IMR-90 (cell line): ENCODE data around the gene ALS2. TPM values are rescaled to one million over a fixed set of nuclear protein-coding genes. Genes with fewer than 3 reads are reported as not detected.
"Not testable (repeated sequence)": the region's sequence is repeated elsewhere in the genome, so short reads cannot be mapped to it uniquely, and the experiment has no call there.

Experiments used
- ATAC-seq: fragments of 200-7000 bp; cut with Tn5 transposase; 2 replicates; pipeline ENCODE4 v1.9.1; 2020; ENCODE audit warnings: low read depth, mild to moderate bottlenecking, moderate library complexity
- BruUV-seq: library from RNA; stranded (reverse); fragments of 400-500 nt; replicated peaks from 2 replicates; lab custom pipeline; 2021; lab: Mats Ljungman, UMichigan
- CTCF ChIA-PET: fragments of 300-600 bp; formaldehyde crosslinking; extraction: SDS; loops from one replicate; lab custom pipeline; 2021; ENCODE audit warnings: antibody characterized with exemption; lab: Yijun Ruan, JAX
- POLR2A ChIA-PET: fragments of 300-600 bp; sonication (Branson Sonifier 250); formaldehyde crosslinking; loops from one replicate; lab custom pipeline; 2022; ENCODE audit warnings: antibody characterized with exemption; ENCODE audit not compliant: unreplicated experiment; lab: Charles Lee
- DNase-seq: peaks from one replicate; pipeline ENCODE4 v3.0.0; 2013
- H2AFZ ChIP-seq: replicated peaks from 2 replicates; pipeline ENCODE3; 2013; ENCODE audit warnings: low read length, mild to moderate bottlenecking; ENCODE audit not compliant: poor library complexity
- H2AK5ac ChIP-seq: 2 replicates; pipeline ENCODE4 v1.6.1; 2013; ENCODE audit warnings: low read depth, low read length, inconsistent platforms
- H2AK9ac ChIP-seq: replicated peaks from 2 replicates; pipeline ENCODE3; 2013; ENCODE audit warnings: mild to moderate bottlenecking, low read depth, low read length, moderate library complexity; ENCODE audit not compliant: poor library complexity
- H2BK120ac ChIP-seq: 2 replicates; pipeline ENCODE4 v1.6.1; 2013; ENCODE audit warnings: low read depth, low read length, inconsistent platforms
- H2BK15ac ChIP-seq: 3 replicates; pipeline ENCODE4 v1.6.1; 2013; ENCODE audit warnings: low read depth, low read length, inconsistent platforms
- H2BK20ac ChIP-seq: 2 replicates; pipeline ENCODE4 v1.6.1; 2013; ENCODE audit warnings: low read depth, mild to moderate bottlenecking, inconsistent platforms, low read length, moderate library complexity
- H2BK5ac ChIP-seq: 2 replicates; pipeline ENCODE4 v1.6.1; 2013; ENCODE audit warnings: mild to moderate bottlenecking, low read depth, low read length, inconsistent platforms; ENCODE audit not compliant: poor library complexity, severe bottlenecking
- H3K14ac ChIP-seq: replicated peaks from 2 replicates; pipeline ENCODE4 v1.6.1; 2013; ENCODE audit warnings: low read depth, low read length, inconsistent platforms
- H3K18ac ChIP-seq: 2 replicates; pipeline ENCODE4 v1.6.1; 2013; ENCODE audit warnings: low read depth, low read length, control low read depth
- H3K23ac ChIP-seq: 2 replicates; pipeline ENCODE4 v1.6.1; 2013; ENCODE audit warnings: low read depth, low read length, inconsistent platforms
- H3K27ac ChIP-seq: 2 replicates; pipeline ENCODE4 v1.5.1; 2013; ENCODE audit warnings: mild to moderate bottlenecking, control low read depth, low read length; ENCODE audit not compliant: insufficient read depth
- H3K27me3 ChIP-seq: 2 replicates; pipeline ENCODE4 v1.6.1; 2013; ENCODE audit warnings: low read length; ENCODE audit not compliant: control insufficient read depth, insufficient read depth
- H3K36me3 ChIP-seq: 2 replicates; pipeline ENCODE4 v1.6.1; 2013; ENCODE audit warnings: low read length, mixed read lengths; ENCODE audit not compliant: control insufficient read depth, insufficient read depth
- H3K4ac ChIP-seq: 2 replicates; pipeline ENCODE4 v1.6.1; 2013; ENCODE audit warnings: low read depth, low read length, inconsistent platforms
- H3K4me1 ChIP-seq: 2 replicates; pipeline ENCODE4 v1.6.1; 2013; ENCODE audit warnings: low read length, mixed read lengths; ENCODE audit not compliant: control insufficient read depth, insufficient read depth
- H3K4me2 ChIP-seq: 2 replicates; pipeline ENCODE4 v1.6.1; 2013; ENCODE audit warnings: low read depth, mild to moderate bottlenecking, control low read depth, low read length, moderate library complexity
- H3K4me3 ChIP-seq: 2 replicates; pipeline ENCODE4 v1.5.1; 2013; ENCODE audit warnings: low read depth, mild to moderate bottlenecking, control low read depth, low read length, moderate library complexity; ENCODE audit not compliant: insufficient read depth
- H3K56ac ChIP-seq: 2 replicates; pipeline ENCODE4 v1.6.1; 2013; ENCODE audit warnings: low read length, inconsistent platforms; ENCODE audit not compliant: insufficient read depth; ENCODE audit errors: extremely low read depth
- H3K79me1 ChIP-seq, 2 experiments: 2 replicates each; pipeline ENCODE4 v1.6.1; 2013; ENCODE audit warnings: low read length in 2 of 2, inconsistent platforms in 1 of 2, low read depth in 1 of 2
- H3K9ac ChIP-seq: 2 replicates; pipeline ENCODE4 v1.6.1; 2013; ENCODE audit warnings: low read depth, low read length, control low read depth
- H3K9me1 ChIP-seq: 2 replicates; pipeline ENCODE4 v1.6.1; 2013; ENCODE audit warnings: low read length, inconsistent platforms; ENCODE audit not compliant: insufficient read depth
- H3K9me3 ChIP-seq: 2 replicates; pipeline ENCODE4 v1.6.1; 2013; ENCODE audit warnings: low read length; ENCODE audit not compliant: control insufficient read depth, insufficient read depth
- H4K20me1 ChIP-seq: 2 replicates; pipeline ENCODE4 v1.6.1; 2013; ENCODE audit warnings: low read length, inconsistent platforms; ENCODE audit not compliant: insufficient read depth
- H4K5ac ChIP-seq: 2 replicates; pipeline ENCODE4 v1.6.1; 2013; ENCODE audit warnings: mild to moderate bottlenecking, low read depth, low read length, control low read depth
- H4K8ac ChIP-seq, 2 experiments: 2 replicates each; pipeline ENCODE4 v1.6.1; 2013; ENCODE audit warnings: low read depth in 2 of 2, low read length in 2 of 2, control low read depth in 1 of 2, inconsistent platforms in 1 of 2
- H4K91ac ChIP-seq: 2 replicates; pipeline ENCODE4 v1.6.1; 2013; ENCODE audit warnings: low read depth, low read length, inconsistent platforms; ENCODE audit not compliant: insufficient read depth
- WGBS, 2 experiments: methylation state at CpG; one replicate each; pipeline versions ENCODE4 v1.1.5 to v1.1.7; 2013; ENCODE audit warnings: missing lambda C conversion rate in 2 of 2; ENCODE audit not compliant: insufficient read length in 1 of 2; ENCODE audit errors: extremely low coverage in 2 of 2; 5-methylcytosine and 5-hydroxymethylcytosine counted together
- dilution Hi-C: fragments of 300-500 bp; cut with HindIII; formaldehyde crosslinking; loops from one replicate; pipeline ENCODE4 v1.14.3; 2018; ENCODE audit warnings: low sequenced_read_pairs; ENCODE audit not compliant: unreplicated experiment
- in situ Hi-C: fragments of 300-500 bp; cut with MboI; formaldehyde crosslinking; loops from 3 replicates; pipeline ENCODE4 v1.14.3; 2019; ENCODE audit warnings: low sequenced_read_pairs, inconsistent platforms, mixed read lengths
- intact Hi-C: fragments of 100-400 bp; cut with micrococcal nuclease; formaldehyde crosslinking; loops from 2 replicates; pipeline ENCODE4 v1.10.0; 2022
- polyA plus RNA-seq, 3 experiments: library from polyadenylated mRNA; depleted of rRNA; stranded (reverse); fragments of >200 nt; gene quantifications; 2 replicates each; pipeline ENCODE4 v1.2.3, GENCODE V29; 2012; ENCODE audit warnings: low replicate concordance in 1 of 3
- total RNA-seq: library from RNA; depleted of rRNA; stranded (reverse); fragments of >200 nt; gene quantifications from 2 replicates; pipeline ENCODE4 v1.2.3, GENCODE V29; 2012

ALS2 gene
- total and polyA plus RNA-seq, 2 of the 4 experiments (the other 2 are of a cell fraction) = 14.4 to 42.3 TPM

GRCh38 chr2:201764469-201764868 is 16.3 kb downstream of the ALS2 start:
- H3K4ac ChIP-seq, H3K56ac ChIP-seq, H3K4me2 ChIP-seq, H3K18ac ChIP-seq, H3K27ac ChIP-seq, H2AK9ac ChIP-seq, H4K5ac ChIP-seq, H2BK20ac ChIP-seq, POLR2A ChIA-PET, H2BK5ac ChIP-seq, H3K27me3 ChIP-seq, intact Hi-C loops, H4K91ac ChIP-seq, H3K9me3 ChIP-seq, dilution Hi-C loops, H3K4me3 ChIP-seq, H3K23ac ChIP-seq, H2AFZ ChIP-seq, H3K9ac ChIP-seq, H4K20me1 ChIP-seq, DNase-seq, in situ Hi-C loops, H2BK15ac ChIP-seq, ATAC-seq, H2AK5ac ChIP-seq, BruUV-seq, H2BK120ac ChIP-seq, H4K8ac ChIP-seq, H3K4me1 ChIP-seq, H3K14ac ChIP-seq: not testable (repeated sequence)
- H3K79me1 ChIP-seq = peaks cover 19 to 36% of the 10 kb centered on the region in 2 experiments
- peaks cover 21% of the 10 kb centered on the region for H3K9me1 ChIP-seq
- H3K36me3 ChIP-seq = peaks cover 19% of the 10 kb centered on the region
- WGBS, 2 experiments = no CpG with 5 or more reads among the region's 7 CpGs
- CTCF ChIA-PET = interaction anchor here (0.6 kb wide), 1 partner anchor 141 kb away, joined by 3 read pairs; no protein-coding TSS in a partner anchor
